WTC11 (cell line): ENCODE measurements around the gene FBLN7. TPM values are rescaled to one million over a fixed set of nuclear protein-coding genes. Genes with fewer than 3 reads are reported as not detected.

Experiments
- ATAC-seq: fragments of 200-7000 bp; cut with Tn5 transposase; 2 replicates; pipeline ENCODE4 v1.10.0; 2021; ENCODE audit warnings: mild to moderate bottlenecking, moderate library complexity
- CTCF ChIA-PET: fragments of 300-600 bp; sonication (Branson Sonifier 250); formaldehyde crosslinking; loops from one replicate; lab custom pipeline; 2021; ENCODE audit warnings: antibody characterized with exemption; lab: Charles Lee
- POLR2A ChIA-PET: fragments of 350-600 bp; sonication (Branson Sonifier 250); formaldehyde crosslinking; loops from one replicate; lab custom pipeline; 2021; ENCODE audit warnings: antibody characterized with exemption; lab: Charles Lee
- DNase-seq: peaks from one replicate; pipeline ENCODE4 v3.0.0; 2021; ENCODE audit warnings: low spot score
- H3K27ac Mint-ChIP-seq: 2 replicates; pipeline ENCODE4 v1.8.0; 2021; ENCODE audit warnings: mixed read lengths
- H3K27me3 Mint-ChIP-seq: 2 replicates; pipeline ENCODE4 v1.8.0; 2021; ENCODE audit warnings: low read depth, mild to moderate bottlenecking, moderate library complexity, mixed read lengths
- H3K36me3 Mint-ChIP-seq: 2 replicates; pipeline ENCODE4 v1.8.0; 2021; ENCODE audit warnings: mixed read lengths
- H3K4me1 Mint-ChIP-seq: 2 replicates; pipeline ENCODE4 v1.8.0; 2022; ENCODE audit warnings: mixed read lengths
- H3K4me3 Mint-ChIP-seq: 2 replicates; pipeline ENCODE4 v1.8.0; 2021; ENCODE audit warnings: mild to moderate bottlenecking, moderate library complexity, mixed read lengths
- H3K9me3 Mint-ChIP-seq: 2 replicates; pipeline ENCODE4 v1.8.0; 2021; ENCODE audit warnings: mixed read lengths
- ELF4 ChIP-seq: sonication (generic); formaldehyde crosslinking; IDR thresholded peaks from 2 replicates; pipeline ENCODE4 v1.8.1; 2022; ENCODE audit warnings: low read depth, mild to moderate bottlenecking, moderate library complexity, missing genetic modification reagents
- FOXP1 ChIP-seq: sonication (generic); formaldehyde crosslinking; IDR thresholded peaks from 2 replicates; pipeline ENCODE4 v1.8.0; 2022; ENCODE audit warnings: missing genetic modification reagents, mild to moderate bottlenecking, moderate library complexity, borderline replicate concordance
- HMGA2 ChIP-seq: fragments of 250-450 bp; sonication (Bioruptor Pico); IDR thresholded peaks from 2 replicates; pipeline ENCODE4 v1.4.0; 2021; ENCODE audit warnings: mild to moderate bottlenecking, moderate library complexity
- JAZF1 ChIP-seq: fragments of 250-450 bp; sonication (Bioruptor Pico); IDR thresholded peaks from 2 replicates; pipeline ENCODE4 v1.9.0; 2021; ENCODE audit warnings: moderate library complexity, mild to moderate bottlenecking, inconsistent platforms
- JUN ChIP-seq: sonication (generic); formaldehyde crosslinking; IDR thresholded peaks from 2 replicates; pipeline ENCODE4 v1.8.0; 2023; ENCODE audit warnings: mild to moderate bottlenecking, missing genetic modification reagents
- MYBL2 ChIP-seq: sonication (generic); formaldehyde crosslinking; IDR thresholded peaks from 2 replicates; pipeline ENCODE4 v1.8.1; 2023; ENCODE audit warnings: mild to moderate bottlenecking, moderate library complexity, missing genetic modification reagents
- NFATC4 ChIP-seq: fragments of 250-450 bp; sonication (Bioruptor Pico); IDR thresholded peaks from 2 replicates; pipeline ENCODE4 v1.9.0; 2021; ENCODE audit warnings: mild to moderate bottlenecking
- SMAD4 ChIP-seq: sonication (generic); formaldehyde crosslinking; IDR thresholded peaks from 2 replicates; pipeline ENCODE4 v1.8.0; 2022; ENCODE audit warnings: mild to moderate bottlenecking, missing genetic modification reagents
- SOX15 ChIP-seq: fragments of 250-450 bp; sonication (Bioruptor Pico); IDR thresholded peaks from 2 replicates; pipeline ENCODE4 v1.9.0; 2021; ENCODE audit warnings: mild to moderate bottlenecking
- TEAD4 ChIP-seq: sonication (generic); formaldehyde crosslinking; IDR thresholded peaks from 2 replicates; pipeline ENCODE4 v1.8.0; 2022; ENCODE audit warnings: mild to moderate bottlenecking, missing genetic modification reagents
- ZNF219 ChIP-seq: sonication (generic); formaldehyde crosslinking; IDR thresholded peaks from 2 replicates; pipeline ENCODE4 v1.8.0; 2023; ENCODE audit warnings: missing genetic modification reagents, mild to moderate bottlenecking, borderline replicate concordance
- ZNF263 ChIP-seq: sonication (generic); formaldehyde crosslinking; IDR thresholded peaks from 2 replicates; pipeline ENCODE4 v1.8.1; 2022; ENCODE audit warnings: low read depth, mild to moderate bottlenecking, moderate library complexity, missing genetic modification reagents
- ZNF317 ChIP-seq: sonication (generic); formaldehyde crosslinking; IDR thresholded peaks from 2 replicates; pipeline ENCODE4 v1.8.1; 2023; ENCODE audit warnings: low read depth, mild to moderate bottlenecking, moderate library complexity, missing genetic modification reagents, borderline replicate concordance
- ZNF423 ChIP-seq: fragments of 250-450 bp; sonication (Bioruptor Pico); IDR thresholded peaks from 2 replicates; pipeline ENCODE4 v2.1.2; 2022; ENCODE audit warnings: mild to moderate bottlenecking, moderate library complexity
- total RNA-seq: library from RNA; stranded (reverse); gene quantifications from 3 replicates; pipeline ENCODE4 v1.2.3, GENCODE V29; 2021
- TF ChIP-seq, protein P1 (sequence below): fragments of 250-450 bp; sonication (Bioruptor Pico); IDR thresholded peaks from 2 replicates; pipeline ENCODE4 v1.9.0; 2021; ENCODE audit warnings: moderate library complexity, mild to moderate bottlenecking, inconsistent platforms, borderline replicate concordance
- TF ChIP-seq, protein P2 (sequence below): fragments of 200-600 bp; IDR thresholded peaks from 2 replicates; pipeline ENCODE4 v1.8.0; 2022; ENCODE audit warnings: antibody characterized with exemption
- TF ChIP-seq, protein P3 (sequence below): fragments of 250-450 bp; sonication (Bioruptor Pico); conservative IDR thresholded peaks from 2 replicates; pipeline ENCODE4 v1.9.0; 2021; ENCODE audit warnings: mild to moderate bottlenecking
- TF ChIP-seq, protein P4 (sequence below): sonication (generic); formaldehyde crosslinking; IDR thresholded peaks from 2 replicates; pipeline ENCODE4 v1.8.0; 2023; ENCODE audit warnings: missing genetic modification reagents
- TF ChIP-seq, protein P5 (sequence below): sonication (generic); formaldehyde crosslinking; IDR thresholded peaks from 2 replicates; pipeline ENCODE4 v1.8.1; 2023; ENCODE audit warnings: mild to moderate bottlenecking, missing genetic modification reagents, borderline replicate concordance
- TF ChIP-seq, protein P6 (sequence below): sonication (generic); formaldehyde crosslinking; IDR thresholded peaks from 2 replicates; pipeline ENCODE4 v1.8.0; 2022; ENCODE audit warnings: mild to moderate bottlenecking, missing genetic modification reagents
- TF ChIP-seq, protein P7 (sequence below): sonication (generic); formaldehyde crosslinking; conservative IDR thresholded peaks from 2 replicates; pipeline ENCODE4 v1.8.1; 2022; ENCODE audit warnings: mild to moderate bottlenecking, missing genetic modification reagents
- TF ChIP-seq, protein P8 (sequence below): fragments of 250-450 bp; sonication (Bioruptor Pico); IDR thresholded peaks from 2 replicates; pipeline ENCODE4 v1.9.0; 2021; ENCODE audit warnings: mild to moderate bottlenecking

Gene FBLN7
- total RNA-seq, 1 experiment from 2014 or later: 0.55 TPM

DNA sequence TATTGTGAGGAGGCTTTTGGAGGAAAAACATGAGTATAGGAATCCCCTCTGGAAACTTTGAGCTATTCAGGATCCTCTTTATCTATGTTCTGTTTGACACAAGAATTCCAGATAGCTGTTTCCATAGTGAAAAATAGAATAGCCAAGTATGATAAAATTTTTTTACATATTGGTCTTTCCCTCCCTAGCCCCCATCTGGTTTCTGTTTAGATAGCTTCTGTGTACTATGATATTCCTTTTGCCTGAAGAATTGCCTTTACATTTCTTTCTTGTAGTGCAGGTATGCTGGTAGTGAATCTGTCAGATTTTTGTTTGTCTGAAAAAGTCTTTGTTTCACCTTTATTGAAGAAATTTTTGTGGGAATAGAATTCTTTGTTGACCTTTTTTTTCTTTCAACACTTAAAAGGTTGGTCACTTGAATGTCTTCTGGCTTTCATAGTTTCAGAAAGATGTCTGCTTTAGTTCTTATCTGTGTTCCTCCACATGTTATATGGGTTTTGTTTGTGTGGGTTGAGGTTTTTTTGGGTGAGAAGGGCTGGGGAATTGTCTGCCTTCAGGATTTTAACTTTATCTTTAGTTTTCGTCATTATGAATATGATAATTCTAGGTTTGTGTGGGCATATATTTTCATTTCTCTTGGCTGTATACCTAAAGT is 29.9 kb upstream of the FBLN7 start:
- H3K27me3 Mint-ChIP-seq: no peaks in the 10 kb centered on the region; the same call in 1 of the 2 replicates
- H3K36me3 Mint-ChIP-seq: peaks cover 37% of the 10 kb centered on the region
- DNase-seq: no peak
- H3K9me3 Mint-ChIP-seq: peaks cover 21% of the 10 kb centered on the region
- H3K27ac Mint-ChIP-seq: no peak overlapping the region
- ATAC-seq: no peak
- H3K4me1 Mint-ChIP-seq: no peaks in the 10 kb centered on the region
- ChIA-PET CTCF (interaction anchor here (0.8 kb wide), 1 partner anchor 13 kb away, joined by 3 read pairs; no protein-coding TSS in a partner anchor), POLR2A (no interaction called here)
- H3K4me3 Mint-ChIP-seq: no peak overlapping the region
- TF ChIP-seq NFATC4 (CRISPR knock-in tag): no peak
- TF ChIP-seq, protein P1, sequence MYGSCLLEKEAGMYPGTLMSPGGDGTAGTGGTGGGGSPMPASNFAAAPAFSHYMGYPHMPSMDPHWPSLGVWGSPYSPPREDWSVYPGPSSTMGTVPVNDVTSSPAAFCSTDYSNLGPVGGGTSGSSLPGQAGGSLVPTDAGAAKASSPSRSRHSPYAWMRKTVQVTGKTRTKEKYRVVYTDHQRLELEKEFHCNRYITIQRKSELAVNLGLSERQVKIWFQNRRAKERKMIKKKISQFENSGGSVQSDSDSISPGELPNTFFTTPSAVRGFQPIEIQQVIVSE (CRISPR knock-in tag): no peak
- TF ChIP-seq, protein P2, sequence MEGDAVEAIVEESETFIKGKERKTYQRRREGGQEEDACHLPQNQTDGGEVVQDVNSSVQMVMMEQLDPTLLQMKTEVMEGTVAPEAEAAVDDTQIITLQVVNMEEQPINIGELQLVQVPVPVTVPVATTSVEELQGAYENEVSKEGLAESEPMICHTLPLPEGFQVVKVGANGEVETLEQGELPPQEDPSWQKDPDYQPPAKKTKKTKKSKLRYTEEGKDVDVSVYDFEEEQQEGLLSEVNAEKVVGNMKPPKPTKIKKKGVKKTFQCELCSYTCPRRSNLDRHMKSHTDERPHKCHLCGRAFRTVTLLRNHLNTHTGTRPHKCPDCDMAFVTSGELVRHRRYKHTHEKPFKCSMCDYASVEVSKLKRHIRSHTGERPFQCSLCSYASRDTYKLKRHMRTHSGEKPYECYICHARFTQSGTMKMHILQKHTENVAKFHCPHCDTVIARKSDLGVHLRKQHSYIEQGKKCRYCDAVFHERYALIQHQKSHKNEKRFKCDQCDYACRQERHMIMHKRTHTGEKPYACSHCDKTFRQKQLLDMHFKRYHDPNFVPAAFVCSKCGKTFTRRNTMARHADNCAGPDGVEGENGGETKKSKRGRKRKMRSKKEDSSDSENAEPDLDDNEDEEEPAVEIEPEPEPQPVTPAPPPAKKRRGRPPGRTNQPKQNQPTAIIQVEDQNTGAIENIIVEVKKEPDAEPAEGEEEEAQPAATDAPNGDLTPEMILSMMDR: no peak
- no peak for TF ChIP-seq ZNF219 (CRISPR knock-in tag)
- no peak for TF ChIP-seq MYBL2 (CRISPR knock-in tag)
- TF ChIP-seq, protein P3, sequence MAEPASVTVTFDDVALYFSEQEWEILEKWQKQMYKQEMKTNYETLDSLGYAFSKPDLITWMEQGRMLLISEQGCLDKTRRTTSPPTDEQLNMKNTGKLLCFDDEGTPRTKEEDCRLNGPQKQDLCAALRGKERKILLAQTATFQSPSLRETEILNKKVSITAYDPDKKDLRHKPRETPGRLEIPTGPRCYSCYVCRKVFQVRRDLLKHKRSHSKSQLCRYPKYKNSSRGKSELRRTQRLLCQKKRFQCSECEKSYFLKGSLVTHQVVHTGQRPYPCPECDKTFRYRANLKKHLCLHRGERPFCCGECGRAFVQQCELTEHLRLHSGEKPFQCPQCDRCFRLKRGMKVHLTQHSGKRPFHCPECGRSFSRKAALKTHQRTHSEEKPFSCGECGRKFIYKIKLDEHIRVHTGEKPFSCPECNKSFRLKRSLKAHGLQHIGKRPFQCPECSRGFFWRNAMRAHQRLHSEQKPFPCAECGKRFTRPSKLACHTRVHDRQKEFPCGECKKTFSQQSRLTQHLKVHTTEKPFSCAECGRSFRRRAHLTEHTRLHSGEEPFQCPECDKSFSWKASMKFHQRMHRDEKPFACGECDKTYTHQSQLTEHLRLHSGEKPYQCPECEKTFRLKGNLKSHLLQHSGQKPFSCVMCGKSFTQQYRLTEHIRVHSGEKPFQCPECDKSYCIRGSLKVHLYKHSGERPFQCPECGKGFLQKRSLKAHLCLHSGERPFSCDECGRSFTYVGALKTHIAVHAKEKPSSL (CRISPR knock-in tag): no peak
- no peak for TF ChIP-seq ZNF423 (CRISPR knock-in tag)
- TF ChIP-seq ZNF263 (CRISPR knock-in tag): no peak
- no peak for TF ChIP-seq HMGA2 (CRISPR knock-in tag)
- TF ChIP-seq, protein P4, sequence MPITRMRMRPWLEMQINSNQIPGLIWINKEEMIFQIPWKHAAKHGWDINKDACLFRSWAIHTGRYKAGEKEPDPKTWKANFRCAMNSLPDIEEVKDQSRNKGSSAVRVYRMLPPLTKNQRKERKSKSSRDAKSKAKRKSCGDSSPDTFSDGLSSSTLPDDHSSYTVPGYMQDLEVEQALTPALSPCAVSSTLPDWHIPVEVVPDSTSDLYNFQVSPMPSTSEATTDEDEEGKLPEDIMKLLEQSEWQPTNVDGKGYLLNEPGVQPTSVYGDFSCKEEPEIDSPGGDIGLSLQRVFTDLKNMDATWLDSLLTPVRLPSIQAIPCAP (CRISPR knock-in tag): no peak

DNA sequence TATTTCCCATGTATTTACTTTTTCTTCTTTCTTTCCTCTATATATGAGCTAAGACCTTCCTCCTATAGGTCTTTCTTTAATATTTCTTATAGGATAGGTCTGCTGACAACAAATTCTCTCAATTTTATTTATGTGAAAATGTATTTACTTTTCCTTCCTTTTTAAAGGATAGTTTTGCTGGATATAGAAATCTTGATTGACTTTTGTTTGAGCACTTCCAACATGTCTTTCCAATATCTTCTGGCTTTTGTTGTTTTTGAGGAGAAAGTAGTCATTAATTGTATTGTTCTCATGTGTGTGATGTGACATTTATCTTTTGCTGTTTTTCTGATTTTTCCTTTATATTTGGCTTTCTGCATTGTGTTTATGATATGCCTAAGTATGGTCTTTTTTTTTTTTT is 28.9 kb upstream of the FBLN7 start:
- Mint-ChIP-seq H3K4me1 (no peaks in the 10 kb centered on the region), H3K27me3 (no peaks in the 10 kb centered on the region; the same call in 1 of the 2 replicates), H3K4me3 (no peak overlapping the region), H3K36me3 (peaks cover 37% of the 10 kb centered on the region), H3K27ac (no peak overlapping the region), H3K9me3 (peaks cover 21% of the 10 kb centered on the region)
- POLR2A ChIA-PET: no interaction called here
- no peak for DNase-seq
- CTCF ChIA-PET: interaction anchor here (0.6 to 1.3 kb wide), 4 partner anchors 9 to 356 kb away, joined by 3 to 4 read pairs (median 4); no protein-coding TSS in a partner anchor
- ATAC-seq: no peak
- TF ChIP-seq ELF4 (CRISPR knock-in tag) (no peak), JUN (CRISPR knock-in tag) (no peak), FOXP1 (no peak), TEAD4 (CRISPR knock-in tag) (no peak), SOX15 (no peak), ZNF317 (no peak), JAZF1 (CRISPR knock-in tag) (no peak), SMAD4 (CRISPR knock-in tag) (no peak)
- TF ChIP-seq, protein P2: no peak
- TF ChIP-seq, protein P5, sequence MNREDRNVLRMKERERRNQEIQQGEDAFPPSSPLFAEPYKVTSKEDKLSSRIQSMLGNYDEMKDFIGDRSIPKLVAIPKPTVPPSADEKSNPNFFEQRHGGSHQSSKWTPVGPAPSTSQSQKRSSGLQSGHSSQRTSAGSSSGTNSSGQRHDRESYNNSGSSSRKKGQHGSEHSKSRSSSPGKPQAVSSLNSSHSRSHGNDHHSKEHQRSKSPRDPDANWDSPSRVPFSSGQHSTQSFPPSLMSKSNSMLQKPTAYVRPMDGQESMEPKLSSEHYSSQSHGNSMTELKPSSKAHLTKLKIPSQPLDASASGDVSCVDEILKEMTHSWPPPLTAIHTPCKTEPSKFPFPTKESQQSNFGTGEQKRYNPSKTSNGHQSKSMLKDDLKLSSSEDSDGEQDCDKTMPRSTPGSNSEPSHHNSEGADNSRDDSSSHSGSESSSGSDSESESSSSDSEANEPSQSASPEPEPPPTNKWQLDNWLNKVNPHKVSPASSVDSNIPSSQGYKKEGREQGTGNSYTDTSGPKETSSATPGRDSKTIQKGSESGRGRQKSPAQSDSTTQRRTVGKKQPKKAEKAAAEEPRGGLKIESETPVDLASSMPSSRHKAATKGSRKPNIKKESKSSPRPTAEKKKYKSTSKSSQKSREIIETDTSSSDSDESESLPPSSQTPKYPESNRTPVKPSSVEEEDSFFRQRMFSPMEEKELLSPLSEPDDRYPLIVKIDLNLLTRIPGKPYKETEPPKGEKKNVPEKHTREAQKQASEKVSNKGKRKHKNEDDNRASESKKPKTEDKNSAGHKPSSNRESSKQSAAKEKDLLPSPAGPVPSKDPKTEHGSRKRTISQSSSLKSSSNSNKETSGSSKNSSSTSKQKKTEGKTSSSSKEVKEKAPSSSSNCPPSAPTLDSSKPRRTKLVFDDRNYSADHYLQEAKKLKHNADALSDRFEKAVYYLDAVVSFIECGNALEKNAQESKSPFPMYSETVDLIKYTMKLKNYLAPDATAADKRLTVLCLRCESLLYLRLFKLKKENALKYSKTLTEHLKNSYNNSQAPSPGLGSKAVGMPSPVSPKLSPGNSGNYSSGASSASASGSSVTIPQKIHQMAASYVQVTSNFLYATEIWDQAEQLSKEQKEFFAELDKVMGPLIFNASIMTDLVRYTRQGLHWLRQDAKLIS (CRISPR knock-in tag): no peak
- TF ChIP-seq, protein P6, sequence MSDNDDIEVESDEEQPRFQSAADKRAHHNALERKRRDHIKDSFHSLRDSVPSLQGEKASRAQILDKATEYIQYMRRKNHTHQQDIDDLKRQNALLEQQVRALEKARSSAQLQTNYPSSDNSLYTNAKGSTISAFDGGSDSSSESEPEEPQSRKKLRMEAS: no peak
- TF ChIP-seq, protein P7, sequence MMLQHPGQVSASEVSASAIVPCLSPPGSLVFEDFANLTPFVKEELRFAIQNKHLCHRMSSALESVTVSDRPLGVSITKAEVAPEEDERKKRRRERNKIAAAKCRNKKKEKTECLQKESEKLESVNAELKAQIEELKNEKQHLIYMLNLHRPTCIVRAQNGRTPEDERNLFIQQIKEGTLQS (CRISPR knock-in tag): no peak
- TF ChIP-seq, protein P8, sequence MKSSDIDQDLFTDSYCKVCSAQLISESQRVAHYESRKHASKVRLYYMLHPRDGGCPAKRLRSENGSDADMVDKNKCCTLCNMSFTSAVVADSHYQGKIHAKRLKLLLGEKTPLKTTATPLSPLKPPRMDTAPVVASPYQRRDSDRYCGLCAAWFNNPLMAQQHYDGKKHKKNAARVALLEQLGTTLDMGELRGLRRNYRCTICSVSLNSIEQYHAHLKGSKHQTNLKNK: no peak
